Measurements from ENCODE around the gene ZNF750. TPM values are rescaled to one million over a fixed set of nuclear protein-coding genes. Genes with fewer than 3 reads are reported as not detected.

The ZNF750 gene
- total RNA-seq, 2 donors from 2014 or later, result not detected

DNA sequence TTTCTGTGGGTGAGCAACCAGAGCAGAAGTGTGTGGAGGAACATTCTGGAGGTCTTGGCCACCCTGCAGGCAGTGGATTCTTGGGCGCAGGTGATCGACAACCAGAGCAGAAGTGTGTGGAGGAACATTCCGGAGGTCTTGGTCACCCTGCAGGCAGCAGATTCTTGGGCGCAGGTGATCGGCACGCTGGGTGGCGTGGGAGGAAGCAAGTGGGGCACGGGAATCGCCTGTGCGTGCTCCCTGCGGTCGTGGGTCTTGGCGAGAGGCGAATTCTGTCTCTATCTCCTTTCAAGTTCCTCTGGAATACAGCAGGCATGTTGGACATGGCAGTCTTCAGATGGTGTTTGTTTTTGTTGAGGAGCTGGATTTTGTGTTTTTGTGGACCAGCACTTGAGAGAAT, 30.7 kb upstream of the ZNF750 start:
- no peak overlapping the region for H3K4me3 ChIP-seq
- no peaks in the 10 kb centered on the region for H3K27me3 ChIP-seq
- H3K36me3 ChIP-seq (replicated peaks in 1 of 2; ENCODE audit: insufficient read depth in 1 of 2, low read depth in 2 of 2), result peaks cover 0 to 4% of the 10 kb centered on the region in 2 donors
- no peaks in the 10 kb centered on the region for H3K4me1 ChIP-seq
- DNase-seq, result no peak
- TF ChIP-seq, protein P1, sequence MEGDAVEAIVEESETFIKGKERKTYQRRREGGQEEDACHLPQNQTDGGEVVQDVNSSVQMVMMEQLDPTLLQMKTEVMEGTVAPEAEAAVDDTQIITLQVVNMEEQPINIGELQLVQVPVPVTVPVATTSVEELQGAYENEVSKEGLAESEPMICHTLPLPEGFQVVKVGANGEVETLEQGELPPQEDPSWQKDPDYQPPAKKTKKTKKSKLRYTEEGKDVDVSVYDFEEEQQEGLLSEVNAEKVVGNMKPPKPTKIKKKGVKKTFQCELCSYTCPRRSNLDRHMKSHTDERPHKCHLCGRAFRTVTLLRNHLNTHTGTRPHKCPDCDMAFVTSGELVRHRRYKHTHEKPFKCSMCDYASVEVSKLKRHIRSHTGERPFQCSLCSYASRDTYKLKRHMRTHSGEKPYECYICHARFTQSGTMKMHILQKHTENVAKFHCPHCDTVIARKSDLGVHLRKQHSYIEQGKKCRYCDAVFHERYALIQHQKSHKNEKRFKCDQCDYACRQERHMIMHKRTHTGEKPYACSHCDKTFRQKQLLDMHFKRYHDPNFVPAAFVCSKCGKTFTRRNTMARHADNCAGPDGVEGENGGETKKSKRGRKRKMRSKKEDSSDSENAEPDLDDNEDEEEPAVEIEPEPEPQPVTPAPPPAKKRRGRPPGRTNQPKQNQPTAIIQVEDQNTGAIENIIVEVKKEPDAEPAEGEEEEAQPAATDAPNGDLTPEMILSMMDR (IDR thresholded peaks at IDR 0.05), result no peak
- no peak for TF ChIP-seq POLR2A (IDR thresholded peaks at IDR 0.05)
- H3K9me3 ChIP-seq, result no peaks in the 10 kb centered on the region
- H3K27ac ChIP-seq, result no peak overlapping the region
- 94% methylated on average over 14 of the region's 14 CpGs for WGBS, 2 donors
- intact Hi-C loops (cut with DNase I), result loop anchor here (5.0 kb wide), 1 partner anchor 47 kb away; no protein-coding TSS in a partner anchor
- ATAC-seq, result no peak

DNA sequence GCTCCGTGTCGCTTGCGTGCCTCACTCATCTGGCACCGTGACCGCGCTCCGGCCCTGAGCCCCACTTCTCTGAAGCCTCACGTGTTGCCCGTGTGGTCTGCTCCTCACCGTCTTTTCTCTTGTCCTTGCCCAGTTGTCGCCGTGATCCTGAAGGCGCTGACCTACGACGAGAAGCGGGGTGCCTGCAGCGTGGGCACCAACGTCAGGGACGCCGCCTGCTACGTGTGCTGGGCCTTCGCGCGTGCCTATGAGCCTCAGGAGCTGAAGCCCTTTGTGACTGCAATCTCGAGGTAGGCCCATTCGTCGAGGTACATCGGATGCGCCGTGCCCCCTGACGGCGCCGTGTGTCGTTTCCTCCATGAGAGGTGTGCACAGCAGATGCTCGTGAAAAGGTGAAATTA, 30.3 kb upstream of the ZNF750 start:
- H3K4me1 ChIP-seq, result no peaks in the 10 kb centered on the region
- ATAC-seq (no peak), DNase-seq (no peak)
- WGBS, 2 donors, result 92 to 95% methylated on average over 35 of the region's 35 CpGs
- intact Hi-C loops (cut with DNase I), result loop anchor here (5.0 kb wide), 1 partner anchor 47 kb away; no protein-coding TSS in a partner anchor
- H3K27ac ChIP-seq, result no peak overlapping the region
- TF ChIP-seq, protein P1 (IDR thresholded peaks at IDR 0.05), result no peak
- no peak for TF ChIP-seq POLR2A (IDR thresholded peaks at IDR 0.05)
- H3K9me3 ChIP-seq, result no peaks in the 10 kb centered on the region
- no peaks in the 10 kb centered on the region for H3K27me3 ChIP-seq
- no peak overlapping the region for H3K4me3 ChIP-seq
- H3K36me3 ChIP-seq (replicated peaks in 1 of 2; ENCODE audit: insufficient read depth in 1 of 2, low read depth in 2 of 2), result peaks cover 0 to 4% of the 10 kb centered on the region in 2 donors

DNA sequence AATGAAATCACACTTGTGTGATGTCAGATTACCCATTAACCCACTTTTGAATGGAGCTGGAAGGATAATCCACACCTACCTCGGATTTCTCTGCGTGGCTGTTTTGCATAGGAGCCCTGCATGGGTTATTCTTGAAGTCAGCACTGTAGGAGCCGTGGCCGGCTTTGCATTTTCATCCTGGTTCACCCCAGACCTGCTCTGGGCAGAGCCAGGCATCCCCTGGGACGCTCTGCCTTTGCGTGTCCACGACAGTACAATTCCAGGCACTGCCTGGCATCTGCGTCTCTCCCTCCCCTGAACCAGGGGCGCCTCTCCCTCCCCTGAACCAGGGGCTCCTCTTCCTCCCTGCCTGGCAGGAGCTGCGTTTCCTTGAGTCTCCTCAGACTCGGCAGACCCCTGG, 29.7 kb upstream of the ZNF750 start:
- H3K36me3 ChIP-seq (replicated peaks in 1 of 2; ENCODE audit: insufficient read depth in 1 of 2, low read depth in 2 of 2), result peaks cover 0 to 4% of the 10 kb centered on the region in 2 donors
- no peak overlapping the region for H3K27ac ChIP-seq
- TF ChIP-seq, protein P1 (IDR thresholded peaks at IDR 0.05), result no peak
- DNase-seq, result no peak
- H3K4me3 ChIP-seq, result no peak overlapping the region
- no peak for ATAC-seq
- no peaks in the 10 kb centered on the region for H3K4me1 ChIP-seq
- H3K9me3 ChIP-seq, result no peaks in the 10 kb centered on the region
- no peaks in the 10 kb centered on the region for H3K27me3 ChIP-seq
- intact Hi-C loops (cut with DNase I), result no loop called here
- 74 to 88% methylated on average over 9 to 10 of the region's 11 CpGs for WGBS, 2 donors

DNA sequence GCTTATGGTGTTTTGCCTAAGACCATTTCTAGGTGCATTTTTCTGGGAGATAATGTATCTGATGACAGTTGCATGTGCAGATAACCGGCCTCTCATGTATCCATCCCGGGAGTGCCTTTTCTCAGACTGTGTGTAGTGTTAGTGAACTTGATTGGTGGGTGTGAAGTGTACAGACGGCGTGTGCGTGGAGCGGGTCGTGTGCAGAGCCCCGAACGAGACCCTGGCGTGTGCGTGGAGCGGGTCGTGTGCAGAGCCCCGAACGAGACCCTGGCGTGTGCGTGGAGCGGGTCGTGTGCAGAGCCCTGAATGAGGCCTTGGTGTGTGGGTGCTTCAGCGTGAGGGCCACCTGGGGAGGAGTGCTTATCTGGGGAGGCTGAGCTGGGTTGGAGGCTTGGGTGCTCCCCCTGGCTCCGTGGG, 28.9 kb upstream of the ZNF750 start:
- intact Hi-C loops (cut with DNase I), result no loop called here
- peaks cover 0 to 4% of the 10 kb centered on the region in 2 donors for H3K36me3 ChIP-seq (replicated peaks in 1 of 2; ENCODE audit: insufficient read depth in 1 of 2, low read depth in 2 of 2)
- H3K4me1 ChIP-seq, result no peaks in the 10 kb centered on the region
- ATAC-seq (no peak), DNase-seq (no peak)
- H3K9me3 ChIP-seq, result no peaks in the 10 kb centered on the region
- H3K27ac ChIP-seq, result no peak overlapping the region
- TF ChIP-seq, protein P1 (IDR thresholded peaks at IDR 0.05), result no peak
- TF ChIP-seq POLR2A (IDR thresholded peaks at IDR 0.05), result no peak
- H3K4me3 ChIP-seq, result no peak overlapping the region
- WGBS, 2 donors, result 84 to 89% methylated on average over 20 to 21 of the region's 21 CpGs
- no peaks in the 10 kb centered on the region for H3K27me3 ChIP-seq

DNA sequence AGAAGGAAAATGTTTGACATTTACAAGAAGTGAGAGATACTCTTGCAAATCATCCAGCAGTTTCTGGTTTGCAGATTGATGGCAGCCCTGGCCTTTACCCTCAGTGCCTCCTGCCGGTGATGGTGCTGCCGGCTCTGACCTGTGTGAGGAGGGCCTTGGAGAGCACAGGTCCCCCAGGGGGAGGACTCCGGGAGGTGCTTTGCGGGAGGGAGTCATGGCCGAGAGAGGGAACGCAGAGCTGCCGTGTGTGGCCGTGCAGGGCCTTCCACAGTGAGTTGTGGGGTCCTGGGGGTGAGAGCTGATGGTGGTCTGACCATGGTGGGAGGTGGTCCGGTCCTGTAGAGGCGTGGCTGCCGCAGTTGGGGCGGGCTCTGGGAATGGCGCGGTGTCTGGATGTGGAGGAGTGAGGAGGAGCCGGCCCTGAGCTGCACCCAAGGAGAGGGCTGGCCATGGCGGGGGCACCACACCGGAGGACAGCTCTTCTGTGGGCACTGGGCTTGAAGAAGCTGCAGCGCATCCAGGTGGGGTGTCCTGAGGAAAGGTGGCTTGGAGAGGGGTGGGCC, 28.0 kb upstream of the ZNF750 start:
- intact Hi-C loops (cut with DNase I), result no loop called here
- no peak for DNase-seq
- H3K4me1 ChIP-seq, result no peaks in the 10 kb centered on the region
- no peak overlapping the region for H3K27ac ChIP-seq
- ATAC-seq, result no peak
- TF ChIP-seq, protein P1 (IDR thresholded peaks at IDR 0.05), result no peak
- no peak for TF ChIP-seq POLR2A (IDR thresholded peaks at IDR 0.05)
- no peaks in the 10 kb centered on the region for H3K27me3 ChIP-seq
- no peak overlapping the region for H3K4me3 ChIP-seq
- no peaks in the 10 kb centered on the region for H3K9me3 ChIP-seq
- WGBS, 2 donors, result 91 to 92% methylated on average over 15 to 17 of the region's 18 CpGs
- H3K36me3 ChIP-seq (replicated peaks in 1 of 2; ENCODE audit: insufficient read depth in 1 of 2, low read depth in 2 of 2), result peaks cover 0 to 4% of the 10 kb centered on the region in 2 donors
